Gastroesophageal sphincter (tissue), 4 donors: ENCODE data around the gene OPN1LW. TPM values are rescaled to one million over a fixed set of nuclear protein-coding genes. Genes with fewer than 3 reads are reported as not detected.

ENCODE experiments used
- ATAC-seq: fragments of 150-250 bp; one replicate; pipeline ENCODE4 v1.9.1; 2016; ENCODE audit warnings: mild to moderate bottlenecking, moderate library complexity
- H3K27ac ChIP-seq, 4 donors: fragments of 200-600 bp; sonication (generic) in 3 of 4; 1 replicate in 3 of 4; 2 replicates in 1 of 4; pipeline ENCODE4 v1.5.1; 2016 to 2019
- H3K27me3 ChIP-seq: fragments of 200-600 bp; sonication (generic); one replicate; pipeline ENCODE4 v1.5.1; 2019
- H3K36me3 ChIP-seq, 2 donors: fragments of 200-600 bp; sonication (generic); one replicate each; pipeline ENCODE4 v1.5.1; 2019; ENCODE audit warnings: control low read depth in 1 of 2
- H3K4me1 ChIP-seq, 3 donors: fragments of 200-600 bp; sonication (generic); 1 replicate in 2 of 3; 2 replicates in 1 of 3; pipeline ENCODE4 v1.5.1; 2016 to 2019; ENCODE audit warnings: control low read depth in 2 of 3
- H3K4me3 ChIP-seq, 2 donors: fragments of 200-600 bp; sonication (generic); one replicate each; pipeline ENCODE4 v1.5.1; 2019; ENCODE audit warnings: mild to moderate bottlenecking in 1 of 2, moderate library complexity in 1 of 2
- H3K9me3 ChIP-seq, 3 donors: fragments of 200-600 bp; sonication (generic); one replicate each; pipeline ENCODE4 v1.5.1; 2017 to 2019; ENCODE audit warnings: control low read depth in 2 of 3
- CTCF ChIP-seq, 4 experiments: fragments of 200-600 bp in 2 of 4; fragments of 450-650 bp in 2 of 4; sonication (generic) in 1 of 4; IDR thresholded peaks; one replicate each; pipeline ENCODE4 v1.5.1; 2017 to 2019; ENCODE audit warnings: antibody characterized with exemption in 4 of 4, mild to moderate bottlenecking in 2 of 4, moderate library complexity in 2 of 4
- EP300 ChIP-seq: sonication (generic); formaldehyde crosslinking; IDR thresholded peaks from one replicate; pipeline ENCODE4 v1.6.1; 2017; ENCODE audit warnings: antibody characterized with exemption, mild to moderate bottlenecking
- POLR2A ChIP-seq, 2 donors: fragments of 450-650 bp; IDR thresholded peaks; one replicate each; pipeline ENCODE4 v1.6.1; 2017; ENCODE audit warnings: antibody characterized with exemption in 2 of 2, mild to moderate bottlenecking in 2 of 2, moderate library complexity in 1 of 2
- POLR2AphosphoS5 ChIP-seq: sonication (generic); formaldehyde crosslinking; IDR thresholded peaks from one replicate; pipeline ENCODE4 v1.6.1; 2017; ENCODE audit warnings: antibody characterized with exemption
- WGBS, 2 donors: methylation state at CpG; one replicate each; pipeline ENCODE4 v1.1.5; 2018; ENCODE audit warnings: low coverage in 1 of 2; 5-methylcytosine and 5-hydroxymethylcytosine counted together
- total RNA-seq, 4 donors: library from RNA; depleted of rRNA; stranded (reverse); fragments of >200 nt; gene quantifications; one replicate each; pipeline ENCODE4 v1.1.0, GENCODE V29; 2016

Gene OPN1LW
- total RNA-seq, 4 donors from 2014 or later: not detected

DNA sequence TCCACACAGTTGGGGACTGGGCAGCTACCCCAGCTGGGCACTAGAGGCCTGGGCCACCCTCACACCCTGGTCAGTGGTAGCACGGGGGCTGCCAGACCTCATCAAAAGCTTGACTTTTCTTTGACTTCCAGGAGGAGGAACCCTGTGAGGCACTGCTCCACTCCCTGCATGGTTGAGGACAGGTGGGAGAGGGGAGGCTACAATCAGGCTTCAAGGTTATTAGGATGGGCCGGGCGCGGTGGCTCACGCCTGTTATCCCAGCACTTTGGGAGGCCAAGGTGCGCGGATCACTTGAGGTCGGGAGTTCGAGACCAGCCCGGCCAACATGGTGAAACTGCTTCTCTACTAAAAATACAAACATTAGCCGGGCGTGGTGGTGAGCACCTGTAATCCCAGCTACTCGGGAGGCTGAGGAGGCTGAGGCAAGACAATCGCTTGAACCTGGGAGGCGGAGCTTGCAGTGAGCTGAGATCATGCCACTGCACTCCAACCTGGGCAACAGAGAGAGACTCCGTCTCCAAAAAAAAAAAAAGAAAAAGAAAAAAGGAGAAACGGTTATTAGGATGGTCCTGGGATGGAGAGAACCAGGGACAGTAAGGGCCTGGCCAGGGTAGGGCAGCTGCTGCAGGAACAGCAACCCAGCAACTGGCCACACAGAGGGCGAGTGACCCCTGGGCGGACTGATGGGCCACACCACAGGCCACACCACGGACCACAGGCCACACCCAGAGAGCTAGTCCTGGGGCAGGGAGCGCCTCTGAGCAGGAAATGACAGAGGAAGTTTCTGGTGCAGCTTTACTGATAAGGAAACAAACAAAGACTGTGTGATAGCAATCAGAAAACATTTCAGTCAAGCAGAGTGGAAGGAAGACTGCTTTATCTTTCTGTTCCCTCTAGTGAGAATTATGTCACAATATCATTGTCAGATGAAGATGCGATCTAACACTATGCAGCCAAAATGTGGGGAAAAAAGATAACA is 20.5 kb upstream of the OPN1LW start:
- no peaks in the 10 kb centered on the region for H3K27me3 ChIP-seq
- no peak overlapping the region for H3K4me3 ChIP-seq
- H3K9me3 ChIP-seq: no peaks in the 10 kb centered on the region
- no peak for ATAC-seq
- TF ChIP-seq POLR2AphosphoS5 (no peak), EP300 (no peak)
- WGBS, 2 donors: 61 to 69% methylated on average over 3 to 5 of the region's 22 CpGs
- H3K4me1 ChIP-seq: no peaks in the 10 kb centered on the region
- H3K27ac ChIP-seq: no peak overlapping the region
- no peaks in the 10 kb centered on the region for H3K36me3 ChIP-seq

- no peak for TF ChIP-seq POLR2AphosphoS5
- TF ChIP-seq CTCF (IDR thresholded peaks at IDR 0.05): no peak
- TF ChIP-seq POLR2A (IDR thresholded peaks at IDR 0.05): no peak
- no peak for TF ChIP-seq EP300
- H3K9me3 ChIP-seq: no peaks in the 10 kb centered on the region
- ATAC-seq: no peak
- WGBS, 2 donors: 48 to 65% methylated on average over 5 of the region's 30 CpGs
- H3K27me3 ChIP-seq: no peaks in the 10 kb centered on the region
- no peaks in the 10 kb centered on the region for H3K36me3 ChIP-seq
- H3K4me1 ChIP-seq: no peaks in the 10 kb centered on the region
- no peak overlapping the region for H3K4me3 ChIP-seq
- H3K27ac ChIP-seq: no peak overlapping the region
Measured at GRCh38 chrX:154125391-154126040, 18.5 kb upstream of the OPN1LW start.

GRCh38 chrX:154126101-154126500 is 17.9 kb upstream of the OPN1LW start:
- Histone ChIP-seq H3K4me3 (no peak overlapping the region), H3K27ac (no peak overlapping the region), H3K4me1 (no peaks in the 10 kb centered on the region), H3K9me3 (no peaks in the 10 kb centered on the region), H3K36me3 (no peaks in the 10 kb centered on the region), H3K27me3 (no peaks in the 10 kb centered on the region)
- ATAC-seq: no peak
- no peak for TF ChIP-seq EP300
- no peak for TF ChIP-seq POLR2AphosphoS5
- WGBS, 2 donors: no CpG with 5 or more reads among the region's 11 CpGs

- no peak overlapping the region for H3K27ac ChIP-seq
- H3K4me3 ChIP-seq: no peak overlapping the region
- H3K9me3 ChIP-seq: no peaks in the 10 kb centered on the region
- peaks cover 0 to 8% (median 0%) of the 10 kb centered on the region in 3 donors for H3K4me1 ChIP-seq
- H3K27me3 ChIP-seq: no peaks in the 10 kb centered on the region
- ATAC-seq: no peak
- 33 to 74% methylated on average over 1 to 3 of the region's 4 CpGs for WGBS, 2 donors
- no peaks in the 10 kb centered on the region for H3K36me3 ChIP-seq
- no peak for TF ChIP-seq POLR2A (IDR thresholded peaks at IDR 0.05)
- no peak for TF ChIP-seq EP300
- no peak for TF ChIP-seq POLR2AphosphoS5
- no peak for TF ChIP-seq CTCF (IDR thresholded peaks at IDR 0.05)
Measured at GRCh38 chrX:154131955-154132354, 12.1 kb upstream of the OPN1LW start.

DNA sequence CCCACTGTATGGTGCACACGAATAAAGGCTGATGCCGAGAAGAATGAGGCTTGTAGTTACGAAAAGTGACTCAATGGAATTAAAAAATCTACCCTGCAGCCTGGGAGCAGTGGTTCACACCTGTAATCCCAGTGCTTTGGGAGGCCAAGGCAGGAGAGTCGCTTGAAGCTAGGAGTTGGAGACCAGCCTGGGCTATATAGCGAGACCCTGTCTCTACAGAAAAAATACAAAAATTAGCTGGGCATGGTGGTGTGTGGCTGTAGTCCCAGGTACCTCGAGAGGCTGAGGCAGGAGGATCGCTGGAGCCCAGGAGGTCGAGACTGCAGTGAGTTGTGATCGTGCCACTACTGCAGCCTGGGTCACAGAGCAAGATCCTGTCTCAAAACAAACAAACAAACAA is 11.7 kb upstream of the OPN1LW start:
- Histone ChIP-seq H3K27me3 (no peaks in the 10 kb centered on the region), H3K9me3 (no peaks in the 10 kb centered on the region), H3K4me1 (peaks cover 0 to 8% (median 0%) of the 10 kb centered on the region in 3 donors), H3K36me3 (no peaks in the 10 kb centered on the region), H3K4me3 (no peak overlapping the region), H3K27ac (no peak overlapping the region)
- no peak for ATAC-seq
- 80 to 100% methylated on average over 1 to 3 of the region's 9 CpGs for WGBS, 2 donors
- TF ChIP-seq EP300 (no peak), CTCF (IDR thresholded peaks at IDR 0.05) (no peak), POLR2A (IDR thresholded peaks at IDR 0.05) (no peak), POLR2AphosphoS5 (no peak)
